GM12878 (cell line): ENCODE results near the gene KANTR. TPM values are rescaled to one million over a fixed set of nuclear protein-coding genes. Genes with fewer than 3 reads are reported as not detected.

ENCODE experiments used
- ATAC-seq: fragments of 200-7000 bp; cut with Tn5 transposase; 3 replicates; pipeline ENCODE4 v1.9.1; 2020; ENCODE audit warnings: mild to moderate bottlenecking, moderate library complexity
- BruUV-seq: library from RNA; stranded (reverse); fragments of 400-500 nt; replicated peaks from 2 replicates; lab custom pipeline; 2021; lab: Mats Ljungman, UMichigan
- CTCF ChIA-PET: fragments of 300-600 bp; sonication (Branson Sonifier 250); formaldehyde crosslinking; extraction: SDS; loops from one replicate; lab custom pipeline; 2021; ENCODE audit warnings: inconsistent platforms; lab: Yijun Ruan, JAX
- POLR2A ChIA-PET: fragments of 350-600 bp; formaldehyde crosslinking; extraction: SDS; loops from one replicate; lab custom pipeline; 2021; ENCODE audit warnings: inconsistent platforms; lab: Charles Lee
- RAD21 ChIA-PET: fragments of 300-600 bp; sonication (Branson Sonifier 250); formaldehyde crosslinking; loops from one replicate; lab custom pipeline; 2023; ENCODE audit warnings: antibody characterized with exemption; ENCODE audit not compliant: unreplicated experiment; lab: Charles Lee
- SMC1A ChIA-PET: fragments of 300-600 bp; sonication (Branson Sonifier 250); formaldehyde crosslinking; loops from one replicate; lab custom pipeline; 2023; ENCODE audit not compliant: unreplicated experiment, uncharacterized antibody; lab: Charles Lee
- DNase-seq: peaks from one replicate; pipeline ENCODE4 v3.0.0-alpha.2; 2011; ENCODE audit warnings: low read depth, low spot score
- FAIRE-seq: peaks from 3 replicates; lab custom pipeline; 2011; peaks lifted over from hg19 to GRCh38; lab: Jason Lieb, UNC
- H2AFZ ChIP-seq: 2 replicates; pipeline ENCODE4 v1.6.0; 2011; ENCODE audit warnings: low read depth, low read length, control low read depth; ENCODE audit not compliant: control insufficient read depth
- H3K27ac ChIP-seq: 2 replicates; pipeline ENCODE4 v1.5.1; 2011; ENCODE audit warnings: control low read depth; ENCODE audit not compliant: control insufficient read depth, insufficient read depth
- H3K27me3 ChIP-seq, 2 experiments: replicated peaks in 1 of 2; 2 replicates each; pipeline versions ENCODE4 v1.6.0 to v1.6.1; 2011; ENCODE audit warnings: low read length in 1 of 2; ENCODE audit not compliant: control insufficient read depth in 2 of 2, insufficient read depth in 2 of 2
- H3K36me3 ChIP-seq, 2 experiments: 2 replicates each; pipeline ENCODE4 v1.5.1; 2011; ENCODE audit warnings: low read length in 1 of 2; ENCODE audit not compliant: control insufficient read depth in 2 of 2, insufficient read depth in 2 of 2
- H3K4me1 ChIP-seq: 2 replicates; pipeline ENCODE4 v1.6.1; 2011; ENCODE audit warnings: mild to moderate bottlenecking, low read length, moderate library complexity, mixed read lengths; ENCODE audit not compliant: control insufficient read depth, insufficient read depth
- H3K4me2 ChIP-seq: 2 replicates; pipeline ENCODE4 v1.6.0; 2011; ENCODE audit warnings: control low read depth; ENCODE audit not compliant: control insufficient read depth, insufficient read depth
- H3K4me3 ChIP-seq: fragments of 200-600 bp; sonication (generic); 2 replicates; pipeline ENCODE4 v1.5.1; 2016
- H3K79me2 ChIP-seq: 2 replicates; pipeline ENCODE4 v1.6.0; 2011; ENCODE audit warnings: low read length; ENCODE audit not compliant: control insufficient read depth, insufficient read depth
- H3K9ac ChIP-seq: 2 replicates; pipeline ENCODE4 v1.8.0; 2011; ENCODE audit warnings: low read length, control low read depth, mixed read lengths; ENCODE audit not compliant: control insufficient read depth, insufficient read depth
- H3K9me3 ChIP-seq: replicated peaks from 3 replicates; pipeline ENCODE4 v1.5.1; 2011; ENCODE audit warnings: mild to moderate bottlenecking, low read length; ENCODE audit not compliant: control insufficient read depth, insufficient read depth
- H4K20me1 ChIP-seq: 2 replicates; pipeline ENCODE4 v1.6.0; 2011; ENCODE audit not compliant: control insufficient read depth, insufficient read depth
- CBX5 ChIP-seq: sonication (generic); IDR thresholded peaks from 2 replicates; pipeline ENCODE4 v1.6.1; 2016; ENCODE audit warnings: low read depth, moderate library complexity, mild to moderate bottlenecking, inconsistent platforms
- CEBPB ChIP-seq, 2 experiments: fragments of 150-350 bp in 1 of 2; IDR thresholded peaks; 2 replicates each; pipeline ENCODE4 v1.6.1; 2012 to 2014; ENCODE audit warnings: low read depth in 2 of 2, low read length in 2 of 2, borderline replicate concordance in 1 of 2, inconsistent platforms in 1 of 2
- CHD4 ChIP-seq: fragments of 200-600 bp; sonication (generic); IDR thresholded peaks from 2 replicates; pipeline ENCODE4 v1.6.1; 2016; ENCODE audit warnings: mild to moderate bottlenecking
- HDAC2 ChIP-seq: fragments of 200-600 bp; sonication (generic); IDR thresholded peaks from 2 replicates; pipeline ENCODE4 v1.6.1; 2017
- IRF3 ChIP-seq: fragments of 450-650 bp; IDR thresholded peaks from 2 replicates; pipeline ENCODE4 v1.6.1; 2014; ENCODE audit warnings: mild to moderate bottlenecking
- LARP7 ChIP-seq: fragments of 450-650 bp; IDR thresholded peaks from 2 replicates; pipeline ENCODE4 v1.6.1; 2017; ENCODE audit warnings: mild to moderate bottlenecking
- MTA2 ChIP-seq: fragments of 450-650 bp; IDR thresholded peaks from 2 replicates; pipeline ENCODE4 v1.6.1; 2016; ENCODE audit warnings: low read depth, mild to moderate bottlenecking, moderate library complexity
- NFXL1 ChIP-seq: fragments of 450-650 bp; IDR thresholded peaks from 2 replicates; pipeline ENCODE4 v1.6.1; 2017; ENCODE audit warnings: antibody characterized with exemption, mild to moderate bottlenecking, borderline replicate concordance
- NR2C1 ChIP-seq: fragments of 450-650 bp; IDR thresholded peaks from 2 replicates; pipeline ENCODE4 v1.6.1; 2017; ENCODE audit warnings: antibody characterized with exemption, mild to moderate bottlenecking, moderate library complexity
- PAX8 ChIP-seq: fragments of 450-650 bp; IDR thresholded peaks from 2 replicates; pipeline ENCODE4 v1.6.1; 2017; ENCODE audit warnings: mild to moderate bottlenecking, moderate library complexity
- RAD21 ChIP-seq: IDR thresholded peaks from 2 replicates; pipeline ENCODE4 v1.6.1; 2011; ENCODE audit warnings: mild to moderate bottlenecking, low read depth, low read length, moderate library complexity; ENCODE audit not compliant: insufficient read depth
- SMAD5 ChIP-seq: IDR thresholded peaks from 2 replicates; pipeline ENCODE4 v1.6.1; 2016; ENCODE audit warnings: antibody characterized with exemption, low read depth
- SUZ12 ChIP-seq: fragments of 200-600 bp; sonication (generic); IDR thresholded peaks from one replicate; pipeline ENCODE4 v1.6.1; 2018; ENCODE audit warnings: antibody characterized with exemption, mild to moderate bottlenecking; ENCODE audit not compliant: unreplicated experiment
- TCF12 ChIP-seq: IDR thresholded peaks from 2 replicates; pipeline ENCODE4 v1.6.1; 2011; ENCODE audit warnings: low read depth, mild to moderate bottlenecking, low read length
- ZZZ3 ChIP-seq: IDR thresholded peaks from 2 replicates; pipeline ENCODE4 v1.6.1; 2011; ENCODE audit warnings: low read depth; ENCODE audit not compliant: control insufficient read depth, insufficient read length
- WGBS: methylation state at CpG from one replicate; pipeline ENCODE4 v1.1.6; 2016; ENCODE audit warnings: low lambda C conversion rate; ENCODE audit not compliant: insufficient replicate concordance, insufficient coverage; ENCODE audit errors: missing lambda C conversion rate; 5-methylcytosine and 5-hydroxymethylcytosine counted together
- in situ Hi-C: fragments of 300-500 bp; cut with MboI; formaldehyde crosslinking; loops from 9 replicates; pipeline ENCODE4 v1.14.3; 2018; ENCODE audit warnings: mixed read lengths
- intact Hi-C: fragments of 100-400 bp; cut with micrococcal nuclease; formaldehyde crosslinking; loops from one replicate; pipeline ENCODE4 v1.14.2; 2022; ENCODE audit not compliant: unreplicated experiment
- polyA plus RNA-seq, 11 experiments: library from polyadenylated mRNA; depleted of rRNA in 4 of 11; unstranded in 6 of 11; stranded (reverse) in 5 of 11; fragments of >200 nt; fragmentation: Nextera tagmentation in 4 of 11; fragmentation: Illumina TruSeq in 1 of 11; extraction: Ambion mirVana in 4 of 11; extraction: Trizol in 1 of 11; gene quantifications; 1 replicate in 1 of 11; 2 replicates in 10 of 11; pipeline versions ENCODE4 v1.2.1 to v1.2.3, GENCODE V29; 2011 to 2016; ENCODE audit warnings: inconsistent platforms in 2 of 11, missing spikeins in 2 of 11, low read depth in 1 of 11
- total RNA-seq, 4 experiments: library from RNA; depleted of rRNA in 3 of 4; stranded (reverse); fragments of >200 nt in 3 of 4; fragmentation: Illumina TruSeq in 1 of 4; extraction: Trizol in 1 of 4; gene quantifications; 2 replicates each; pipeline versions ENCODE4 v1.2.1 to v1.2.3, GENCODE V29; 2013 to 2021
- TF ChIP-seq, protein P1 (sequence below): fragments of 150-350 bp; IDR thresholded peaks from 2 replicates; pipeline ENCODE4 v1.6.1; 2016; ENCODE audit warnings: low read depth, low read length

The KANTR gene
- total and polyA plus RNA-seq, 10 of the 15 experiments (the other 5 are each of a cell fraction or from before 2014, with no cell fraction given) = 1.00 to 14.8 (median 5.5) TPM

DNA sequence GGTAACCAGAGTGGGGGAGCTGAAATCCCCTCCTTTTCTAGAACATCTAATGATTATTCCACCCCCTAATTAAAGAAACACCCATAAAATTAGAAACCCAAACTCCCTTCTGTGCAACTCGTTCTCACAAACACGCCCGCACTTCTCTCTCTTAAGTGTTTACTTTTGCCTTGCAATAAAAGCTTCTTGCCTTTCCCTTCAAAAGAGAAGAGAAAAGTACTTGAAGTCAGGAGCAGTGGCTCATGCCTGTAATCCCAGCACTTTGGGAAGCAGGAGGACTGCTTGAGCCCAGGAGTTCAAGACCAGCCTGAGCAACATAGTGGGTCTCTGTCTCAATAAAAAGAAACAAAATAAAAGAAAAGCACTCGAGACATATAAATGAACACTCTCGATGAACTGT lies 48.9 kb upstream of the KANTR start (continued):
- TF ChIP-seq ZZZ3 (no peak), IRF3 (no peak), RAD21 (no peak), CEBPB (IDR thresholded peaks at IDR 0.05; ENCODE audit: borderline replicate concordance in 1 of 2, low read depth in 2 of 2, low read length in 2 of 2) (no peak), HDAC2 (no peak), CBX5 (no peak), TCF12 (no peak)
- TF ChIP-seq, protein P1, sequence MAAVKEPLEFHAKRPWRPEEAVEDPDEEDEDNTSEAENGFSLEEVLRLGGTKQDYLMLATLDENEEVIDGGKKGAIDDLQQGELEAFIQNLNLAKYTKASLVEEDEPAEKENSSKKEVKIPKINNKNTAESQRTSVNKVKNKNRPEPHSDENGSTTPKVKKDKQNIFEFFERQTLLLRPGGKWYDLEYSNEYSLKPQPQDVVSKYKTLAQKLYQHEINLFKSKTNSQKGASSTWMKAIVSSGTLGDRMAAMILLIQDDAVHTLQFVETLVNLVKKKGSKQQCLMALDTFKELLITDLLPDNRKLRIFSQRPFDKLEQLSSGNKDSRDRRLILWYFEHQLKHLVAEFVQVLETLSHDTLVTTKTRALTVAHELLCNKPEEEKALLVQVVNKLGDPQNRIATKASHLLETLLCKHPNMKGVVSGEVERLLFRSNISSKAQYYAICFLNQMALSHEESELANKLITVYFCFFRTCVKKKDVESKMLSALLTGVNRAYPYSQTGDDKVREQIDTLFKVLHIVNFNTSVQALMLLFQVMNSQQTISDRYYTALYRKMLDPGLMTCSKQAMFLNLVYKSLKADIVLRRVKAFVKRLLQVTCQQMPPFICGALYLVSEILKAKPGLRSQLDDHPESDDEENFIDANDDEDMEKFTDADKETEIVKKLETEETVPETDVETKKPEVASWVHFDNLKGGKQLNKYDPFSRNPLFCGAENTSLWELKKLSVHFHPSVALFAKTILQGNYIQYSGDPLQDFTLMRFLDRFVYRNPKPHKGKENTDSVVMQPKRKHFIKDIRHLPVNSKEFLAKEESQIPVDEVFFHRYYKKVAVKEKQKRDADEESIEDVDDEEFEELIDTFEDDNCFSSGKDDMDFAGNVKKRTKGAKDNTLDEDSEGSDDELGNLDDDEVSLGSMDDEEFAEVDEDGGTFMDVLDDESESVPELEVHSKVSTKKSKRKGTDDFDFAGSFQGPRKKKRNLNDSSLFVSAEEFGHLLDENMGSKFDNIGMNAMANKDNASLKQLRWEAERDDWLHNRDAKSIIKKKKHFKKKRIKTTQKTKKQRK = no peak

GRCh38 chrX:53047228-53047627 lies 46.7 kb upstream of the KANTR start:
- H4K20me1 ChIP-seq = no peaks in the 10 kb centered on the region
- ChIA-PET POLR2A (no interaction called here), SMC1A (no interaction called here), RAD21 (no interaction called here), CTCF (no interaction called here)
- H3K79me2 ChIP-seq = no peaks in the 10 kb centered on the region
- H3K27ac ChIP-seq = no peak overlapping the region
- no peak for DNase-seq
- H3K27me3 ChIP-seq = no peaks in the 10 kb centered on the region
- no peaks in the 10 kb centered on the region for H3K36me3 ChIP-seq
- H2AFZ ChIP-seq = no peak overlapping the region
- no peaks in the 10 kb centered on the region for H3K9me3 ChIP-seq
- no peak overlapping the region for H3K4me3 ChIP-seq
- no peak for FAIRE-seq
- no peak overlapping the region for H3K4me2 ChIP-seq
- ATAC-seq = no peak
- in situ Hi-C loops (no loop called here), intact Hi-C loops (no loop called here)
- 48% methylated on average over 6 of the region's 6 CpGs for WGBS
- no TSS peak for BruUV-seq
- H3K4me1 ChIP-seq = no peaks in the 10 kb centered on the region
- no peak overlapping the region for H3K9ac ChIP-seq
- TF ChIP-seq MTA2 = no peak
- TF ChIP-seq PAX8 = no peak
- no peak for TF ChIP-seq NFXL1
- no peak for TF ChIP-seq SUZ12
- no peak for TF ChIP-seq CHD4
- TF ChIP-seq, protein P1 = no peak
- no peak for TF ChIP-seq NR2C1
- TF ChIP-seq SMAD5 = no peak
- TF ChIP-seq LARP7 = no peak
